ENCODE data around the gene DAP.

DNA sequence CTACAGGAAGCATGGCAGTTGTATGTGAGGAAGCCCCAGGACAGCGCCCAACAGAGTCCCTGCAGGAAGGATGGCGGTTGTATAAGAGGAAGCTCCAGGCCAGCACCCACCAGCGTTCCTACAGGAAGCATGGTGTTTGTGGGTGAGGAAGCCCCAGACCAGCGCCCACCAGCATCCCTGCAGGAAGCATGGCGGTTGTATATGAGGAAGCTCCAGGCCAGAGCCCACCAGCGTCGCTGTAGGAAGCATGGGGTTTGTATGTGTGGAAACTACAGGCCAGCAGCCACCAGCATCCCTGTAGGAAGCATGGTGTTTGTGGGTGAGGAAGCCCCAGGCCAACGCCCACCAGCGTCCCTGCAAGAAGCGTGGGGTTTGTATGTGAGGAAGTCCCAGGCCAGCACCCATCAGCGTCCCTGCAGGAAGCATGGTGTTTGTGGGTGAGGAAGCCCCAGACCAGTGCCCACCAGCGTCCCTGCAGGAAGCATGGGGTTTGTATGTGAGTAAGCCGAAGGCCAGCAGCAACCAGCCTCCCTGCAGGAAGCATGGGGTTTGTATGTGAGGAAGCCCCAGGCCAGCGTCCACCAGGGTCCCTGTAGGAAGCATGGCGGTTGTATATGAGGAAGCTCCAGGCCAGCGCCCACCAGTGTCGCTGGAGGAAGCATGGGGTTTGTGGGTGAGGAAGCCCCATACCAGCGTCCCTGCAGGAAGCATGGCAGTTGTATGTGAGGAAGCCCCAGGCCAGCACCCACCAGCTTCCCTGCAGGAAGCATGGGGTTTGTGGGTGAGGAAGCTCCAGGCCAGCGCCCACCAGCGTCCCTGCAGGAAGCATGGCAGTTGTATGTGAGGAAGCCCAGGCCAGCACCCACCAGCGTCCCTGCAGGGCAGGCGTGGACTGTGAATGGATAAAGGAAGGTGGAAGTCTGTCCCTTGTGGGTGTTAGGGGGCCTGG lies 79.0 kb downstream of the DAP start:
- TF ChIP-seq, protein P1, sequence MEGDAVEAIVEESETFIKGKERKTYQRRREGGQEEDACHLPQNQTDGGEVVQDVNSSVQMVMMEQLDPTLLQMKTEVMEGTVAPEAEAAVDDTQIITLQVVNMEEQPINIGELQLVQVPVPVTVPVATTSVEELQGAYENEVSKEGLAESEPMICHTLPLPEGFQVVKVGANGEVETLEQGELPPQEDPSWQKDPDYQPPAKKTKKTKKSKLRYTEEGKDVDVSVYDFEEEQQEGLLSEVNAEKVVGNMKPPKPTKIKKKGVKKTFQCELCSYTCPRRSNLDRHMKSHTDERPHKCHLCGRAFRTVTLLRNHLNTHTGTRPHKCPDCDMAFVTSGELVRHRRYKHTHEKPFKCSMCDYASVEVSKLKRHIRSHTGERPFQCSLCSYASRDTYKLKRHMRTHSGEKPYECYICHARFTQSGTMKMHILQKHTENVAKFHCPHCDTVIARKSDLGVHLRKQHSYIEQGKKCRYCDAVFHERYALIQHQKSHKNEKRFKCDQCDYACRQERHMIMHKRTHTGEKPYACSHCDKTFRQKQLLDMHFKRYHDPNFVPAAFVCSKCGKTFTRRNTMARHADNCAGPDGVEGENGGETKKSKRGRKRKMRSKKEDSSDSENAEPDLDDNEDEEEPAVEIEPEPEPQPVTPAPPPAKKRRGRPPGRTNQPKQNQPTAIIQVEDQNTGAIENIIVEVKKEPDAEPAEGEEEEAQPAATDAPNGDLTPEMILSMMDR (IDR thresholded peaks at IDR 0.05 in 4 of 5, conservative IDR thresholded peaks at IDR 0.05 in 1 of 5): no peak
- no peak for TF ChIP-seq POLR2A (IDR thresholded peaks at IDR 0.05)
